ENCODE measurements around the gene LYZL4.

DNA sequence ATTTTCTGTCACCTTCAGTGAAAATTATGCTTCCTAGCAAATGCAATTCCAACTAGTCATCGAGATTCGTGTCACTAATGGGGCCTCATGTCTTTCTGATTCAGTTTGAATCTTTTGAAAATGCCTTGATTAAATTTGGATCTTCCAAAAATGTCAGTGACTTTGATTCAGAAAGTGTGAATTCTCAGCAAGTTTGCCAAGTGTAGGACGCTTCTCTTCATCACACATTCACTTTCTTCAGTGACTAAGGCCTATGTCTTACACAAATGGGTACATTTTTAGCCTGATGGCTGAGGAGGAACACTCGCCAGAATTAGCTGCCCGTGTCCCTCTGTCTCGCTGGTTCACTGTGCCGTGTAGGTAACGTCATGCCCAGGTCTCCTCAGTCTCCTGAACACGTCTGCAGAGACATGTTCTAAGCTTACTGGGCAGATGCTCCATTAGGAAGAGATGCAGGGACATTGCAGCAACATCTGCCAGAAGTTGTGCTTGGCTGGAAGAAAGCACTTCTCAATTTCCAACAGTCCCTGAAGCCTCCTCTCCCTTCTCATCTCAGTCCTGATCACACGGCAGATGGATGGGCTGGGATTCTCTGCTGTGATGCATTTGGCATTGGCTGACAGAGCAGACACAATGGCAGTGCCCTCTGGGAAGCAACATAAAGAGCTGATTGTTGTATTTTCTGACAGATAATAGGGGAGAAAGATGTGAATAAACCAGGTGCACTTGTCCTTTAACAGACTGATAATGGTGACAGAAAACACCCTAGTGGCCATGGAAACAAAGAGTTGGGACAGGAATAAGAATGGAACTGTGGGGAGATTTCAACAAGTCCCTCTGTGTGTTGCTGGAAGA, 29.1 kb upstream of the LYZL4 start:
- no peak for TF ChIP-seq MAFK (IDR thresholded peaks at IDR 0.05; ENCODE audit: low read depth, low read length)
- TF ChIP-seq, protein P1, sequence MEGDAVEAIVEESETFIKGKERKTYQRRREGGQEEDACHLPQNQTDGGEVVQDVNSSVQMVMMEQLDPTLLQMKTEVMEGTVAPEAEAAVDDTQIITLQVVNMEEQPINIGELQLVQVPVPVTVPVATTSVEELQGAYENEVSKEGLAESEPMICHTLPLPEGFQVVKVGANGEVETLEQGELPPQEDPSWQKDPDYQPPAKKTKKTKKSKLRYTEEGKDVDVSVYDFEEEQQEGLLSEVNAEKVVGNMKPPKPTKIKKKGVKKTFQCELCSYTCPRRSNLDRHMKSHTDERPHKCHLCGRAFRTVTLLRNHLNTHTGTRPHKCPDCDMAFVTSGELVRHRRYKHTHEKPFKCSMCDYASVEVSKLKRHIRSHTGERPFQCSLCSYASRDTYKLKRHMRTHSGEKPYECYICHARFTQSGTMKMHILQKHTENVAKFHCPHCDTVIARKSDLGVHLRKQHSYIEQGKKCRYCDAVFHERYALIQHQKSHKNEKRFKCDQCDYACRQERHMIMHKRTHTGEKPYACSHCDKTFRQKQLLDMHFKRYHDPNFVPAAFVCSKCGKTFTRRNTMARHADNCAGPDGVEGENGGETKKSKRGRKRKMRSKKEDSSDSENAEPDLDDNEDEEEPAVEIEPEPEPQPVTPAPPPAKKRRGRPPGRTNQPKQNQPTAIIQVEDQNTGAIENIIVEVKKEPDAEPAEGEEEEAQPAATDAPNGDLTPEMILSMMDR (conservative IDR thresholded peaks at IDR 0.05; ENCODE audit: low read depth, low read length), result no peak
- TF ChIP-seq NFE2L2 (IDR thresholded peaks at IDR 0.05; ENCODE audit: low read depth, low read length), result no peak
- TF ChIP-seq POLR2A (IDR thresholded peaks at IDR 0.05; ENCODE audit: low read depth, low read length), result no peak
- no peak for TF ChIP-seq RAD21 (IDR thresholded peaks at IDR 0.05; ENCODE audit: low read length)
- no peak for TF ChIP-seq RCOR1 (IDR thresholded peaks at IDR 0.05; ENCODE audit: insufficient replicate concordance, low read length)
- TF ChIP-seq MAZ (IDR thresholded peaks at IDR 0.05; ENCODE audit: borderline replicate concordance, low read depth, low read length), result no peak
- TF ChIP-seq SMC3 (IDR thresholded peaks at IDR 0.05; ENCODE audit: low read depth, low read length), result no peak
- TF ChIP-seq MXI1 (IDR thresholded peaks at IDR 0.05; ENCODE audit: borderline replicate concordance, low read depth, low read length), result no peak

Measured in IMR-90 (cell line).